ENCODE results near the gene TAF4. TPM values are rescaled to one million over a fixed set of nuclear protein-coding genes. Genes with fewer than 3 reads are reported as not detected.

TAF4 gene
- total RNA-seq, 1 experiment from 2014 or later, result 11.7 TPM

- no peak for DNase-seq (ENCODE audit: low read depth)
These were observed 123.2 kb downstream of the TAF4 start for GRCh38 chr20:61942526-61942925.

DNA sequence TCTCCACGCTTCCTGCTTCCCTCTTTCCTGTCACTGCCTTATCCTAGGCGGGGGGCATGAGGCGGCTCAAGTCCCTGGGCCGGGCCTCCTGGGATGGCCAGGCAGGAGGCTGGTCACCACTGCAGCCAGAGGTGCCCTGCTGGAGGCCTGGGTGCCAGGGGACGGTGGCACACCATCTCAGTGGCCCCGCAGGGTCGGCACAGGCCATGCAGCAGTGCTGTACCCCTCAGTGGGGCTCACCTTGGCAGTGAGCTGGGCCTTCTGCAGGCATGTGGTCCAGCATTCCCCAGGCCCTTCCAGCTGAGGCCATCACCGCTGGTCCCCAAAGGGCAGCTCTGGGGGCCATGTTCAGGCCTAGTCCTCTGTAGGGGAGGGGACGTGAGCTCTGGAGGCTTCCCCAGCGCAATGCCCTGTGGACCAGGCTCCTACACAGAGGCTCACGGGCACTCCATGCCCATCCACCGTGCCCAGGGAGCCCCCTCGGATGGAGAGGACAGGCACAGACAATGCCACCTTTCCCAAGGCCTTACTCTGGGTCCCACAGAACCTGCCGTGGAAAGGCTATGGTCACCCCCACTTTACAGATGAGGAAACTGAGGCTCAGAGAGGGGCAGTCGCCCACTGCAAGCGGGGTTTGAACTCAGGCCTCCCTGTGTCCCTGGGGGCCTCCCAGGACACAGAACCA lies 123.8 kb downstream of the TAF4 start:
- no peak for DNase-seq (ENCODE audit: low read depth)

GRCh38 chr20:61940976-61941720 lies 124.5 kb downstream of the TAF4 start:
- DNase-seq (ENCODE audit: low read depth), result no peak

DNA sequence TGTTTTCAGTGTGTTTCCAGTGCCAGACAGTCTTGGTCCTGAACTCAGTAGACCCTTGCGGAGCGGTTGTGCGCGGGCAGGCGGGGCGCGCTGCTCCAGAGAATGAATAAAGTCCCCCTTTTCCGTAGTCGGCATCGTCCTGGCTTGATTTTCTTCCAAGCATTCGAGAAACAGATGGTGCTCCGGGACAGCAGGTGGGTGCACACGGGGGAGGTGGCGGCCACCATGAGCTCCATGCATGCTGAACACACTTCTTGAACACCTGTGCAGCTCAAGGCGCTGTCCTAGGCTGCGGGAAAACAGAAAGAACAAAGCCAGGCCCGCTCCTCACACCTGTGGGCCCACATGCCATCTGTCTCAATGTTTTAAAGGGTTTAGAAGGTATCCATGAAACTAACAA lies 125.2 kb downstream of the TAF4 start:
- no peak for DNase-seq (ENCODE audit: low read depth)

DNA sequence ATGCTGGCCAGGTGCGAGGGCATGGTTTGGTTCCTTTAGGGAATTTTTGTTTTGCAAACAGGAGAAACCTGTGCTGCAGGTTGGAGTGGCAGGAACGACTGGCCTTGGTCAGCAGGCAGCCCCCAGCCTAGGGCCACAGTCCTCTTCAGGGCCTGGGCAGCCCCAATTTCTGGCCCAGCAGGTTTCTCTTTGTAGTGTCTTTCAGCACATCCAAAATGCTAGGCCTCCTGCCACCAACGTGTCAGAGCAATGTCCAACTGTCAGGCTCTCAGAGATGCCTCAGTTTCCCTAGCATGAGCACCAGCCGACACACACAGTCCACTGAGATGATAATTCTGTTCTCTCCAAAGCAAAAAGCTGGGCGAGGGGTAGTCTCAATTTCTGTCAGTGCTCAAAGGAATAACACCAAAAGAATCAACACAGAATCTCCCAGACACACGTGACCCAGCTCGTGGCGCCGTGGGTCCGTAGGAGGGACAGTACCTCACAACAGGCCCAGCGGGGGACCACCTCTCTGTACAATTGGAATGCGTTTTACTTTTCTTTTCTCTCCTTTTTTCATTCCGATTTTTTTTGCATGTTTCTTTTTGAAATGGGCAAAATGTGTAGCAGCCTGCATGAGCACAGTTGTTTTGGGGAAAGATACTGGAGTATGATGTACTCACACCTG lies 125.9 kb downstream of the TAF4 start:
- DNase-seq (ENCODE audit: low read depth), result no peak

DNA sequence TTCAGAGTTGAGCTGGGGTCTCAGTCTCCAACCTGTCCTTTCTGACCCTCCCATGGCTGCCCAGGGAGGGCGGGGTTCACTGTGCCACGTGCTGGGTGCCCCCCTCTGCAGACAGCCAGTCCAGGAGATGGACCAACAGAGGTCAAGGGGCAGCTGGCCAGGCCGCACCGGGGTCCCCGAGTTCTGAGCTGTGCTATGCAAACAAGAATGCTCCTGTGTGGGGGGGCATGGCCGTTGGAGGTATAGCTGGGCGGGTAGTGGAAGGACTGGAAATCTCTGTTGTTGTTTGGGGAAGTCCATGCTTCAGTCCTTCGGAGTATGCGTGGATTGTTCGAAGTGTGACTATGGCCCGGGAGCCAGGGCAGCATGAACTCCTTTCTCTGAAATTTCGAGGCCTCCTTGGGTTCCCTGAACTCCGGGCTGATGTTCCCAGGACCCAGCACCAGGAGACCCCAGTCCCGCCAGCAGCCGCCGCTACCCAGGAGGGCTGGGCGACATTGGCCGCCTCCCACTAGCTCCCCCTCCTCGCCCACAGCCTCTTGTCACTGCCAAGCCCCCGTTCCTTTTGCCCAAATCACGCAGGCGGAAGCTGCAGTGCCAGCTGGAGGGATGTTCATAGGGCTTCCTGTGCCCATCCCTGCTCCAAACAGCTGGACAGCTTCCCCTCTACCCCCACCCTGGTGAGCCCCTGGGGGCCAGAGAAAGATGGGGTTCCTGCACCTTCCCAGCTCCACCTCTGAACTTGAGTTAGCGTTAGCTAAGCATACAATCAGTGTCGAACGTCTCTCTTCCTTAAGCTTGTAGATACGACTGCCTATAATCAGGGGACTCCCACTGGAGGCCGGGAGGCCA lies 126.6 kb downstream of the TAF4 start:
- no peak for DNase-seq (ENCODE audit: low read depth)

DNA sequence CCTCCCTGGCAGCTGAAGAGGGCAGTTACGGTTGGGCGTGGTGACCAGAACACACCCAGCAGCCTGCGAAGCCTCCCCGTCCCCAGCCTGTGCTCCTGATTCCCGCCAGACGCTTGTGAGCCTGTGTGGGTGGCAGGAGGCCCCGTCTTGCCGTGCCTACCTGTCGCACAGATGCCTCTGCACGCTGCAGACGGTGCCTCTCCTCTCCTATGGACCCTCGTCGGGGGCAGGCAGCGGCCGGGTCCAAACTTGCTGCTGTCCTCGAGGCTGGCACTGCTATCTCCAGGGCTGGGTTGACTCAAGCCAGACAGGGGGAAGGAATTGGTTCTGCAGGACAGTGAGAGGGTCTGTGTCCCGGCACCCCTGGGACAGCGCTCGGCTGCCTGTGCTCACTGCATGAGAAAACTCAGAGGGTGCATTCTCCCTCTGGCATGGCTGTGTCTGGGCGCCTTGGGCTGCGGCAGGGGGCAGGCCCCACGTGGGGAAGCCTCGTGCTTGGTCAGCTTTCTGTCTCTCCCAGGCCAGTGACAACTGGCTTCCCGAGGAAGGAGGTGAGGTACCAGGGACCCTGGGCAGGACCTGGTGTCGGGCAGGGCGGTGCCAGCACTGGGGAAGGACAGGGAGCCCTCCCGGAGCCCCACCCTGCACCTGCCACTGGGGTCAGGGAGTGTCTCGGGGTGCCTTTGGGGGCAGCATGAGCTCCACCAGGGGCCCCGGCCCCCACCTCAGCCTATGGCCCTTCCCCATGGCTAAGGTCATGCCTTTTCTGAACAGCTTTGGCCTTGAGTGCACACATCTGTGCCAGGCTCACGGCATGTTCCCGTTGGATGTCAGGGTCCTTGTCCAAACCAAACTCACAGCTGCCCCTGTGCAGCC lies 127.5 kb downstream of the TAF4 start:
- DNase-seq (ENCODE audit: low read depth), result no peak

GRCh38 chr20:61937146-61937962 lies 128.3 kb downstream of the TAF4 start:
- DNase-seq (ENCODE audit: low read depth), result no peak

GRCh38 chr20:61936701-61937131 lies 129.0 kb downstream of the TAF4 start:
- no peak for DNase-seq (ENCODE audit: low read depth)

- no peak for DNase-seq (ENCODE audit: low read depth)
These were observed 129.6 kb downstream of the TAF4 start for GRCh38 chr20:61935926-61936700.

DNA sequence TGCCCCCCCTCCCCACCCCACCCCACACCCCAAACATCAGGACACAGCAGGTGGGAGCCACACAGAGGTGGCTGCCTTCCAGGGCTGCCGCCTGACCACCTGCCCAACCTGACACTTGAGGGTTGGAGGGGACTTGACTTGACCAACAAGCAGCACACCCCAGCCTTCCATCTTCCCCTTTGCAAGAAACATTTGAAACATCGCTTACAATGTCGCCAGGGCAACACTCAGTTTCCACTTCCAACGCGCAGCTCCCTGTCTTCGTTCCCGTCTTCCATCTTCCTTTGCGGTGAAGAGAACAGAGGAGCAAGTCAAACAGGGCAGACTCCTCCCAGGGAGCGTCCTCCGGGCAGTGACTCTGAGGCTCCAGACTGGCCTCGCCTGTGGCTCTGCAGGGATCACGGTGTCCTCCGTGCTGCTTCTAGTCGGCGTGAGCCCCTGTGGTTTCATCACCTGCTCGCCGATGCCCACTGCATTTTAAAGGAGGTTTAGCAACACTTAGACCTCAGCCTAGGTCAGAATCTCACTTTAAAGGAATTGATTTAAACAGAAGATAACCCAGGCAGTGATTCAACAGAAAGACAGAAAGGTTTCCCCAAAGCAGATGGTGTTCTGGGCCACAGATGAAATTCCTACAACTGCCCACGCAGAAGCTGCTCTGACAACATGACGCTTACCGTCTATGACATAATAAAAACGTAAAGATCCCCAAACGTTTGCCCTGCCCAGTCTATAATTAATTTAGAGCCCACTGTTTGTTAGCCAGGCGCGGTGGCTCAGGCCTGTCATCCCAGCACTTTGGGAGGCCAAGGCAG lies 130.8 kb downstream of the TAF4 start:
- DNase-seq (ENCODE audit: low read depth), result no peak

GRCh38 chr20:61933951-61934715 lies 131.5 kb downstream of the TAF4 start:
- DNase-seq (ENCODE audit: low read depth), result no peak

GRCh38 chr20:61933481-61933950 lies 132.2 kb downstream of the TAF4 start:
- DNase-seq (ENCODE audit: low read depth), result no peak

- DNase-seq (ENCODE audit: low read depth), result no peak
These were observed 132.8 kb downstream of the TAF4 start for GRCh38 chr20:61932711-61933480.

GRCh38 chr20:61932199-61932592 lies 133.5 kb downstream of the TAF4 start:
- no peak for DNase-seq (ENCODE audit: low read depth)

DNA sequence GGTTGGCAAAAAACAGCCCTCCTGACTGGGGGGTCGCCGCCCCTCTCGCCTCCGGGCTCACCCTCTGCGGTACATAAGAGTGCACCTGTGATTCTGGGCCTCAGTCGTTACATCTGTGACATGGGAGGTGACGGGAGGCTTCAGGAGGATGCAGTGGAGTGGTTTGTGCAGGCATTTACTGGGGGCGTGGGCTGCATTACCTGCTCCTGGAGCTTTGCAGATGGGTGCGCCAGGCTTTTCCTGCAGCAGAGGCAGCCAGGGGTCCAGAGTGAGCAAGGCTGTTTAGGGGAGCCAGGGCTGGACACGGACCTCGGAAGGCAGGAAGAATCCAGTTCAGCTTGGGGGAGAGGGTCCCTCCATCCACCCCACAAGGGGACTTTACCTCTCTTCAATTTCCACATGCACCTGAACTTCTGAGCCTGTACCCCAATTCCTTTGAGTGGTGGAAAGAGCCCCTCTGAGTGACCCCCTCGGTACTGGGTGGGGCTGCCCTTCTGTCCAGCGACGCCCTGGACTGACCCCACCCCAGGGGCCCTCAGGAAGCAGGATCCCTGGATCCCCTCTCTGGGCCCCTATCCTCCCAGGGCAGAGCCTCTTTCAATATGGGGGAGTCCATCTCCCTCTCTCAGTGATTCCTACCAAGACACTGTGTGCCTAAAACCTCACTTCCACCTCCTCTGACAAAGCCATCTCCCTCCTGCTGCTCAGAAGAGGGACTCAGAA lies 134.0 kb downstream of the TAF4 start:
- no peak for DNase-seq (ENCODE audit: low read depth)

Data from M059J (cell line).